Amniotic stem cell (primary cell): ENCODE measurements around the gene RNF222.
"Not testable (repeated sequence)": the region's sequence is repeated elsewhere in the genome, so short reads cannot be mapped to it uniquely, and the experiment has no call there.

Experiments
- DNase-seq: peaks from one replicate; lab custom pipeline; 2025; lab: John Stamatoyannopoulos, UW

Gene RNF222

GRCh38 chr17:8380049-8380448, 17.6 kb downstream of the RNF222 start:
- DNase-seq: no peak

GRCh38 chr17:8378117-8378516, 19.5 kb downstream of the RNF222 start:
- DNase-seq: not testable (repeated sequence)

GRCh38 chr17:8377422-8377821, 20.2 kb downstream of the RNF222 start:
- no peak for DNase-seq

GRCh38 chr17:8376271-8377067, 21.2 kb downstream of the RNF222 start, which contains the start of gene KRABD2:
Gene KRABD2 (minus strand): TSS chr17:8376704.
- DNase-seq: peak; percentile 71

GRCh38 chr17:8375738-8376259, 21.8 kb downstream of the RNF222 start:
- DNase-seq: no peak

GRCh38 chr17:8373856-8374255, 23.8 kb downstream of the RNF222 start:
- not testable (repeated sequence) for DNase-seq

- DNase-seq: no peak
These were observed 25.2 kb downstream of the RNF222 start for GRCh38 chr17:8372422-8372821.

GRCh38 chr17:8371786-8372185, 25.8 kb downstream of the RNF222 start:
- no peak for DNase-seq

- DNase-seq: no peak
These were observed 27.7 kb downstream of the RNF222 start for GRCh38 chr17:8369944-8370343.

- no peak for DNase-seq
These were observed 29.4 kb downstream of the RNF222 start for GRCh38 chr17:8368193-8368592.

GRCh38 chr17:8366231-8366630, 31.4 kb downstream of the RNF222 start:
- DNase-seq: peak; percentile 17

GRCh38 chr17:8365143-8365542, 32.5 kb downstream of the RNF222 start:
- DNase-seq: no peak

- DNase-seq: no peak
These were observed 34.8 kb downstream of the RNF222 start for GRCh38 chr17:8362651-8363332.

GRCh38 chr17:8360751-8361150, 36.9 kb downstream of the RNF222 start:
- no peak for DNase-seq

GRCh38 chr17:8360260-8360659, 37.4 kb downstream of the RNF222 start:
- no peak for DNase-seq

GRCh38 chr17:8359769-8360168, 37.9 kb downstream of the RNF222 start:
- DNase-seq: peak; percentile 55

- no peak for DNase-seq
These were observed 39.7 kb downstream of the RNF222 start for GRCh38 chr17:8357910-8358309.

- DNase-seq: no peak
These were observed 43.4 kb downstream of the RNF222 start for GRCh38 chr17:8354236-8354635.

- DNase-seq: no peak
These were observed 43.9 kb downstream of the RNF222 start for GRCh38 chr17:8353736-8354135.

GRCh38 chr17:8350339-8350738, 47.3 kb downstream of the RNF222 start:
- DNase-seq: no peak

- DNase-seq: not testable (repeated sequence)
These were observed 50.6 kb downstream of the RNF222 start for GRCh38 chr17:8347001-8347400.

- DNase-seq: no peak
These were observed 51.5 kb downstream of the RNF222 start for GRCh38 chr17:8345951-8346665.
